Loucy (cell line): ENCODE results near the gene MED1.
"Not testable (repeated sequence)": the region's sequence is repeated elsewhere in the genome, so short reads cannot be mapped to it uniquely, and the experiment has no call there.

Experiments
- EZH2phosphoT487 ChIP-seq: fragments of 200-600 bp; IDR thresholded peaks from 2 replicates; pipeline ENCODE4 v1.6.1; 2018; ENCODE audit warnings: antibody characterized with exemption, mild to moderate bottlenecking, moderate library complexity, borderline replicate concordance
- TF ChIP-seq, protein P1 (sequence below): fragments of 200-600 bp; sonication (generic); conservative IDR thresholded peaks from 2 replicates; pipeline ENCODE4 v1.5.1; 2014; ENCODE audit warnings: mild to moderate bottlenecking, antibody characterized with exemption, low read length

DNA sequence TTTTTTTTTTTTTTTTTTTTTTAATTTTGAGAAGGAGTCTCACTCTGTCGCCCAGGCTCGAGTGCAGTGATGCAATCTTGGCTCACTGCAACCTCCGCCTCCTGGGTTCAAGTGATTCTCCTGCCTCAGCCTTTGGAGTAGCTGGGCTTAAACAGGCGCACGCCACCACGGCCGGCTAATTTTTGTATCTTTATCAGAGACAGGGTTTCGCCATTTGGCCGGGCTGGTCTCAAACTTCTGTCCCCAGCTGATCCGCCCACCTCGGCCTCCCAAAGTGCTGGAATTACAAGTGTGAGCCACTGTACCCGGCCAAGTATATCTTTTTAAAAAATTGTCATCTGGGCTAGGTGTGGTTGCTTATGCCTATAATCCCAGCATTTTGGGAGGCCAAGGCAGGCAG lies 45.9 kb upstream of the MED1 start:
- TF ChIP-seq, protein P1, sequence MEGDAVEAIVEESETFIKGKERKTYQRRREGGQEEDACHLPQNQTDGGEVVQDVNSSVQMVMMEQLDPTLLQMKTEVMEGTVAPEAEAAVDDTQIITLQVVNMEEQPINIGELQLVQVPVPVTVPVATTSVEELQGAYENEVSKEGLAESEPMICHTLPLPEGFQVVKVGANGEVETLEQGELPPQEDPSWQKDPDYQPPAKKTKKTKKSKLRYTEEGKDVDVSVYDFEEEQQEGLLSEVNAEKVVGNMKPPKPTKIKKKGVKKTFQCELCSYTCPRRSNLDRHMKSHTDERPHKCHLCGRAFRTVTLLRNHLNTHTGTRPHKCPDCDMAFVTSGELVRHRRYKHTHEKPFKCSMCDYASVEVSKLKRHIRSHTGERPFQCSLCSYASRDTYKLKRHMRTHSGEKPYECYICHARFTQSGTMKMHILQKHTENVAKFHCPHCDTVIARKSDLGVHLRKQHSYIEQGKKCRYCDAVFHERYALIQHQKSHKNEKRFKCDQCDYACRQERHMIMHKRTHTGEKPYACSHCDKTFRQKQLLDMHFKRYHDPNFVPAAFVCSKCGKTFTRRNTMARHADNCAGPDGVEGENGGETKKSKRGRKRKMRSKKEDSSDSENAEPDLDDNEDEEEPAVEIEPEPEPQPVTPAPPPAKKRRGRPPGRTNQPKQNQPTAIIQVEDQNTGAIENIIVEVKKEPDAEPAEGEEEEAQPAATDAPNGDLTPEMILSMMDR: not testable (repeated sequence)
- TF ChIP-seq EZH2phosphoT487: not testable (repeated sequence)
